OCI-LY7 (cell line): ENCODE results near the gene RFESD. TPM values are rescaled to one million over a fixed set of nuclear protein-coding genes. Genes with fewer than 3 reads are reported as not detected.

Source experiments
- BruUV-seq: library from RNA; stranded (reverse); fragments of 400-500 nt; replicated peaks from 2 replicates; lab custom pipeline; 2021; lab: Mats Ljungman, UMichigan
- CTCF ChIA-PET: fragments of 300-600 bp; sonication (Branson Sonifier 250); formaldehyde crosslinking; loops from one replicate; lab custom pipeline; 2022; ENCODE audit warnings: antibody characterized with exemption; ENCODE audit not compliant: unreplicated experiment; lab: Charles Lee
- POLR2A ChIA-PET: fragments of 300-600 bp; sonication (Branson Sonifier 250); formaldehyde crosslinking; loops from one replicate; lab custom pipeline; 2022; ENCODE audit warnings: antibody characterized with exemption; lab: Charles Lee
- DNase-seq: peaks from one replicate; pipeline ENCODE4 v3.0.0-alpha.2; 2015; ENCODE audit warnings: low spot score
- H2AFZ ChIP-seq: fragments of 200-600 bp; sonication (generic), shearing (Covaris generic); 2 replicates; pipeline ENCODE4 v1.6.1; 2014; ENCODE audit warnings: mild to moderate bottlenecking, antibody characterized with exemption, low read length, moderate library complexity
- H3K27ac ChIP-seq: fragments of 200-600 bp; sonication (generic); 2 replicates; pipeline ENCODE4 v1.5.1; 2014; ENCODE audit warnings: mixed run types, low read depth, mild to moderate bottlenecking, moderate library complexity, low read length, inconsistent platforms; ENCODE audit not compliant: poor library complexity, severe bottlenecking
- H3K36me3 ChIP-seq: fragments of 200-600 bp; sonication (generic); 2 replicates; pipeline ENCODE4 v1.6.1; 2014; ENCODE audit warnings: mild to moderate bottlenecking, antibody characterized with exemption, low read length, moderate library complexity, mixed read lengths; ENCODE audit not compliant: insufficient read depth
- H3K4me1 ChIP-seq: fragments of 200-600 bp; sonication (generic); 2 replicates; pipeline ENCODE4 v1.5.1; 2014; ENCODE audit warnings: mild to moderate bottlenecking, low read length; ENCODE audit not compliant: insufficient read depth, poor library complexity, severe bottlenecking
- H3K4me2 ChIP-seq: fragments of 200-600 bp; sonication (generic); 2 replicates; pipeline ENCODE4 v1.6.1; 2014; ENCODE audit warnings: mild to moderate bottlenecking, low read length
- H3K4me3 ChIP-seq: fragments of 200-600 bp; sonication (generic); 2 replicates; pipeline ENCODE4 v1.5.1; 2014; ENCODE audit warnings: mild to moderate bottlenecking, low read depth, low read length; ENCODE audit not compliant: poor library complexity, severe bottlenecking
- H3K79me2 ChIP-seq: fragments of 200-600 bp; sonication (generic); 2 replicates; pipeline ENCODE4 v1.6.1; 2016; ENCODE audit warnings: low read depth, mild to moderate bottlenecking, low read length, moderate library complexity, mixed read lengths; ENCODE audit not compliant: insufficient read depth
- H3K9me2 ChIP-seq: fragments of 200-600 bp; sonication (generic); 2 replicates; pipeline ENCODE4 v1.6.1; 2016; ENCODE audit warnings: mild to moderate bottlenecking, low read length, mixed read lengths; ENCODE audit not compliant: insufficient read depth
- H3K9me3 ChIP-seq: fragments of 200-600 bp; sonication (generic); 2 replicates; pipeline ENCODE4 v1.6.1; 2014; ENCODE audit warnings: mild to moderate bottlenecking, mixed run types, low read length, mixed read lengths
- H4K20me1 ChIP-seq: fragments of 200-600 bp; sonication (generic); 2 replicates; pipeline ENCODE4 v1.6.1; 2014; ENCODE audit warnings: mild to moderate bottlenecking, antibody characterized with exemption, low read length, moderate library complexity, mixed read lengths; ENCODE audit not compliant: insufficient read depth
- EZH2phosphoT487 ChIP-seq: fragments of 200-600 bp; sonication (generic); IDR thresholded peaks from 2 replicates; pipeline ENCODE4 v1.6.1; 2018; ENCODE audit warnings: low read depth, borderline replicate concordance, mild to moderate bottlenecking, mixed run types, antibody characterized with exemption, low read length, moderate library complexity, mixed read lengths
- intact Hi-C: fragments of 100-400 bp; cut with micrococcal nuclease; formaldehyde crosslinking; loops from one replicate; pipeline ENCODE4 v1.10.0; 2022; ENCODE audit not compliant: unreplicated experiment
- total RNA-seq, 2 experiments: library from RNA; depleted of rRNA in 1 of 2; stranded (reverse); fragments of >200 nt in 1 of 2; shearing (Covaris generic) in 1 of 2; gene quantifications; 2 replicates each; pipeline ENCODE4 v1.2.3, GENCODE V29; 2014 to 2022
- TF ChIP-seq, protein P1 (sequence below): fragments of 200-600 bp; sonication (generic); conservative IDR thresholded peaks from 2 replicates; pipeline ENCODE4 v1.5.1; 2014; ENCODE audit warnings: mild to moderate bottlenecking, antibody characterized with exemption, low read length, moderate library complexity, mixed read lengths

RFESD gene
- total RNA-seq, 2 experiments from 2014 or later: 7.6 TPM

DNA sequence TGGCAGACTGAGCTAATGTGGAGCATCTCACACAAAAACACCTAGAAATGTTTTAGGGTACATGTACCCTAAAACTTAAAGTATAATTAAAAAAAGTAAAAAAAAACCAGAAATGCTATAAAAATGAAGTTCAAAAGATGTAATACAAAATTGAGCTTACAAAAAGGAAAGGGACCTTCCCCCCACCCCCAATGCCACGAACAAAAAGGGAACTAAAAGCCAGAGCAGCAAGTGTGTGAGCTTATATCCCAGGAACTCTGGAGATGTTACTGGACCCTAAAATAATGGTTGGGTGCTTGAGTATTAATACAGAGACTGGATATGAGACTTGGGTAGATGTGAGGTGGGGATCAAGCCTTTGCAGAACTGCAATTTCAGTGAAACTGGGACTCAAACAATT is 25.2 kb downstream of the RFESD start:
- CTCF ChIA-PET: no interaction called here
- intact Hi-C loops: no loop called here
- Histone ChIP-seq H3K4me1 (no peaks in the 10 kb centered on the region), H3K79me2 (no peaks in the 10 kb centered on the region), H3K4me3 (no peak overlapping the region), H3K9me2 (no peaks in the 10 kb centered on the region), H3K27ac (no peak overlapping the region), H2AFZ (no peak overlapping the region), H3K36me3 (no peaks in the 10 kb centered on the region), H4K20me1 (no peaks in the 10 kb centered on the region), H3K9me3 (no peaks in the 10 kb centered on the region), H3K4me2 (no peak overlapping the region)
- DNase-seq: no peak
- POLR2A ChIA-PET: interaction anchor here (0.6 to 0.8 kb wide), 5 partner anchors 19 to 917 kb away, joined by 3 to 5 read pairs (median 3); no protein-coding TSS in a partner anchor
- no TSS peak for BruUV-seq
- TF ChIP-seq, protein P1, sequence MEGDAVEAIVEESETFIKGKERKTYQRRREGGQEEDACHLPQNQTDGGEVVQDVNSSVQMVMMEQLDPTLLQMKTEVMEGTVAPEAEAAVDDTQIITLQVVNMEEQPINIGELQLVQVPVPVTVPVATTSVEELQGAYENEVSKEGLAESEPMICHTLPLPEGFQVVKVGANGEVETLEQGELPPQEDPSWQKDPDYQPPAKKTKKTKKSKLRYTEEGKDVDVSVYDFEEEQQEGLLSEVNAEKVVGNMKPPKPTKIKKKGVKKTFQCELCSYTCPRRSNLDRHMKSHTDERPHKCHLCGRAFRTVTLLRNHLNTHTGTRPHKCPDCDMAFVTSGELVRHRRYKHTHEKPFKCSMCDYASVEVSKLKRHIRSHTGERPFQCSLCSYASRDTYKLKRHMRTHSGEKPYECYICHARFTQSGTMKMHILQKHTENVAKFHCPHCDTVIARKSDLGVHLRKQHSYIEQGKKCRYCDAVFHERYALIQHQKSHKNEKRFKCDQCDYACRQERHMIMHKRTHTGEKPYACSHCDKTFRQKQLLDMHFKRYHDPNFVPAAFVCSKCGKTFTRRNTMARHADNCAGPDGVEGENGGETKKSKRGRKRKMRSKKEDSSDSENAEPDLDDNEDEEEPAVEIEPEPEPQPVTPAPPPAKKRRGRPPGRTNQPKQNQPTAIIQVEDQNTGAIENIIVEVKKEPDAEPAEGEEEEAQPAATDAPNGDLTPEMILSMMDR: no peak
- no peak for TF ChIP-seq EZH2phosphoT487

DNA sequence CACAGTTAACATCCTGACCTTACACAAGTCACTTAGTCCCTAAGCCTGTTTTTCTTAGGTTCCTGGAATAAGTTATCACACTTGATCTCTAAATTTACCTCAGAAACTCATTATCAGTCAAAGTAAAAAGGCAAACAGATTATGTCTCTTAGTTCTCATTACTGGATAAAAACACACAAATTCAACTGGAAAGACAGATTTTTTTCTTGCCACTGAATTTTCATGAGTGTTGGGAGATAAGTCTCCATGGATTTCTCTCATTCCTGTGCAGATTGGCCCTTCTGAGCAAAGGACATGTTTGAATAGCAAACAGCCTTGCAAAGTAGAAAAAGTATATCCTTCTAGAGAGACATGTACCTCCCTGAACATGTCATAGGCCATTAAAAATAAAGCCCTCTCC is 26.1 kb downstream of the RFESD start:
- no peaks in the 10 kb centered on the region for H4K20me1 ChIP-seq
- ChIA-PET CTCF (no interaction called here), POLR2A (no interaction called here)
- BruUV-seq: no TSS peak
- no peaks in the 10 kb centered on the region for H3K9me2 ChIP-seq
- no peak for TF ChIP-seq EZH2phosphoT487
- TF ChIP-seq, protein P1: no peak
- H3K4me1 ChIP-seq: no peaks in the 10 kb centered on the region
- H3K4me3 ChIP-seq: no peak overlapping the region
- no peak overlapping the region for H2AFZ ChIP-seq
- no peaks in the 10 kb centered on the region for H3K36me3 ChIP-seq
- H3K4me2 ChIP-seq: no peak overlapping the region
- no peaks in the 10 kb centered on the region for H3K9me3 ChIP-seq
- no peak overlapping the region for H3K27ac ChIP-seq
- H3K79me2 ChIP-seq: no peaks in the 10 kb centered on the region
- DNase-seq: no peak
- intact Hi-C loops: no loop called here

DNA sequence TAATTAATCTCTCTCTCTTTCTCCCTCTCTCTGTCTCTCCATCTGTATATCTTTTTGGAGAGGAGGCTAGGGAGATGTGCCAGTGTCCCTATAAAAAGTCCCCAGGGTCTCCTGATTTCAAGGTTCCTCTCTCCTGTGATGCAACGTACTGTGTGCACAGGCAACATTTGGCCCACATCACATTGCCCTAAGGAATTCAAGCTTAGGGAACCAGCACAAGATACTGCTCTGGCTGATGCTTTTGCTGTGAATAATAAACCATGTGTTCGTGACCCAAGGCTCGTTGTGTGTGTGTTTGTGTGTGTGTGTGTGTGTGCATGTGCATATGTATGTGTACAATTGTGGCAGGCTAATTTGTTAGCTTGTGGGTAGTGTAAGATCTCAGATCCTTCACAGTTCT is 26.5 kb downstream of the RFESD start:
- Histone ChIP-seq H3K36me3 (no peaks in the 10 kb centered on the region), H3K4me2 (no peak overlapping the region), H3K27ac (no peak overlapping the region), H3K9me2 (no peaks in the 10 kb centered on the region), H2AFZ (no peak overlapping the region), H3K4me3 (no peak overlapping the region), H4K20me1 (no peaks in the 10 kb centered on the region), H3K79me2 (no peaks in the 10 kb centered on the region), H3K4me1 (no peaks in the 10 kb centered on the region), H3K9me3 (no peaks in the 10 kb centered on the region)
- no peak for DNase-seq
- ChIA-PET CTCF (no interaction called here), POLR2A (interaction anchor here (0.6 to 1.1 kb wide), 3 partner anchors 26 to 171 kb away, joined by 3 to 4 read pairs (median 3); partner anchors contain the start of gene RFESD)
- intact Hi-C loops: no loop called here
- TF ChIP-seq, protein P1: no peak
- TF ChIP-seq EZH2phosphoT487: no peak
- no TSS peak for BruUV-seq
